ENCODE results near the gene PEX13. TPM values are rescaled to one million over a fixed set of nuclear protein-coding genes. Genes with fewer than 3 reads are reported as not detected.

Gene PEX13
- total and polyA plus RNA-seq, 7 experiments from 2014 or later: 7.2 to 23.6 (median 15.8) TPM

DNA sequence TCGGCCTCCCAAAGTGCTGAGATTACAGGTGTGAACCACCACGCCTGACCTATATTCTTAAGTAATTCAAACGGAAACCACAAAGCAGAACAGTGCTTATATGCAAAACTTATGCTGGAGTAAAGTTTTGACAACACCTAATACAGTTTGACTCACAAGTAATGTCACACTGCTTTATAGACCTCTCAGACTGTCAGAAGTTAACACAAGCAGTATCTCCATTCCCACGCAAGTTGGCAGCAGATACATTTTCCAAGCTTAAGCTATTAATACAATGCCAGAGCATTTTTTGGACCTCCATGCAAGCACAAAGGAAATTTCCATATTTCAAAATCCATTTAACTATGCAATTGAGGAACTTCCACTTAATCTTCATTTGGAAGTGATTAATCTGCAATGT, 27.1 kb downstream of the PEX13 start:
- H3K4me1 Mint-ChIP-seq: peaks cover 7 to 36% (median 25%) of the 10 kb centered on the region in 7 donors
- peak overlapping the region in 2 of 9 donors; percentile 14 to 46 for H3K27ac Mint-ChIP-seq
- H3K9me3 Mint-ChIP-seq: peaks cover 0 to 2% (median 0%) of the 10 kb centered on the region in 11 donors
- no peaks in the 10 kb centered on the region for H3K9me3 ChIP-seq (ENCODE audit: control insufficient read depth in 2 of 3, low read length in 3 of 3)
- H3K27me3 ChIP-seq (ENCODE audit: control insufficient read depth in 2 of 2, insufficient read depth in 2 of 2, low read length in 2 of 2): no peaks in the 10 kb centered on the region
- DNase-seq: no peak
- H3K36me3 Mint-ChIP-seq: peaks cover 0 to 25% (median 16%) of the 10 kb centered on the region in 5 donors
- H3K4me1 ChIP-seq (ENCODE audit: control insufficient read depth in 2 of 2, insufficient read depth in 2 of 2, low read length in 2 of 2): peaks cover 0 to 10% of the 10 kb centered on the region in 2 donors
- H3K27ac ChIP-seq (ENCODE audit: low read depth, low read length): no peak overlapping the region
- ChIA-PET CTCF (no interaction called here), POLR2A (no interaction called here)
- no peak for ATAC-seq
- intact Hi-C loops (cut with micrococcal nuclease): no loop called here
- H3K36me3 ChIP-seq (ENCODE audit: control insufficient read depth in 2 of 3, insufficient read depth in 3 of 3, low read length in 3 of 3): peaks cover 3 to 16% (median 8%) of the 10 kb centered on the region in 3 experiments
- H3K27me3 Mint-ChIP-seq: no peaks in the 10 kb centered on the region
- no peak overlapping the region for H3K4me3 ChIP-seq (ENCODE audit: low read length)
- no peak overlapping the region for H3K4me3 Mint-ChIP-seq

DNA sequence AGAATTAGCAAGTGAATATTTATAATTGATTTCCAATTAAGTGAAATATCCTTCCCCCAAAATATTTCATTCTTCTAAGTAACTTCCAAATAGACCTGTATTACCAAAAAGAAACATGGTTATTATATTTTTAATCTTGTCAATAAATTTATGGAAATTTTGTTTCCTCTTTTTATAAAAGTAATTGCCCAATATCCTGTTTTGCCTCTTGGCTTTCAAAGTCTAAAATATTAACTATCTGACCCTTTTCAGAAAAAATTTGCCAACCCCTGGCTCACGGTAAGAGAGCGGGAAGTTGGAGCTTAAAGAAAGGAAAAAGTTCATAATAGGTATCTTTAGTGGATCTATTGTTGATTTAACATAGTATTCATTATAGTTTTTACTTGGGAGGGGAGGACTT, 27.7 kb downstream of the PEX13 start:
- Histone ChIP-seq H3K4me1 (ENCODE audit: control insufficient read depth in 2 of 2, insufficient read depth in 2 of 2, low read length in 2 of 2) (peaks cover 0 to 10% of the 10 kb centered on the region in 2 donors), H3K4me3 (ENCODE audit: low read length) (no peak overlapping the region), H3K9me3 (ENCODE audit: control insufficient read depth in 2 of 3, low read length in 3 of 3) (no peaks in the 10 kb centered on the region), H3K36me3 (ENCODE audit: control insufficient read depth in 2 of 3, insufficient read depth in 3 of 3, low read length in 3 of 3) (peaks cover 3 to 20% (median 8%) of the 10 kb centered on the region in 3 experiments), H3K27ac (ENCODE audit: low read depth, low read length) (no peak overlapping the region), H3K27me3 (ENCODE audit: control insufficient read depth in 2 of 2, insufficient read depth in 2 of 2, low read length in 2 of 2) (no peaks in the 10 kb centered on the region)
- intact Hi-C loops (cut with micrococcal nuclease): no loop called here
- DNase-seq (no peak), ATAC-seq (no peak)
- Mint-ChIP-seq H3K36me3 (peaks cover 0 to 24% (median 16%) of the 10 kb centered on the region in 5 donors), H3K27ac (no peak overlapping the region), H3K4me1 (peaks cover 7 to 31% (median 20%) of the 10 kb centered on the region in 7 donors), H3K27me3 (no peaks in the 10 kb centered on the region), H3K9me3 (peaks cover 0 to 1% (median 0%) of the 10 kb centered on the region in 11 donors), H3K4me3 (no peak overlapping the region)
- ChIA-PET POLR2A (no interaction called here), CTCF (interaction anchor here (0.6 kb wide), 1 partner anchor 21 kb away, joined by 4 read pairs; no protein-coding TSS in a partner anchor)

DNA sequence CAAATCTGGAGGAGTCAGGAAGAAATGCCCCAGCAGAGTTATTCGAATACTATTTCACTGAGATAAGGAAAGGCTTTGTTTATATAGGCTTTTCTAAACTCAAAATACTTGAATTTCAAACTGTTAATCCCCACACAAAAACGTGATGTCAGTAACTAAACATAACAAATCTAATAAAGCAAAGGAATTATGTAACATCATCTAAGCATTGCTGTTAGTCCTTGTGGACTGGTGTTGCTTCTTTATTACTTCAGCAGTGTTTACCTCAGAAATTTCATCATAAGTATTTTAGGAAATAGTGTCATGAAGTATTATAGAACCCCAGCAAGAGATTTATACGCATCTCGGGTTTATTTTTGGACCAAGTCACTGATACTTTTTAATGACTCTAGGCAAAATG, 28.5 kb downstream of the PEX13 start:
- H3K27ac ChIP-seq (ENCODE audit: low read depth, low read length): no peak overlapping the region
- no peak for ATAC-seq

DNA sequence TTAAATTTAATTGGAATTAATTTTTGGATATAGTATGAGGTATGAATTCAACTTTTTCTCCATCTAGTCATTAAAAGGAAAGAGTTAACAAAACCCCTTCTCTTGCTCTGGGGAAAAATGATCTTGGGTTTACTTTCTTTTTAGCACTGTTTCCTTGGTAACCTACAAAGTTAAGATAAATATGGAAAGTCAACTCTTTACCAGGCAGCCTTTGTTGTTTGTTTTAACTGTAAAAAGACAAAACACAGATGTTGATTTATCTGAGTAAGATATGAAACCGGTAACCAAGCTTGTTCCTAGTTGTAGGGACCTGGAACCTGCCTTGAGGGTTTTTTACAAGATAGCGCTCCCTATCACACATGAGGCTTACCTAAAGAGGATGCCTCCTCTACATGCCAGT, 38.0 kb downstream of the PEX13 start:
- Histone ChIP-seq H3K4me1 (ENCODE audit: control insufficient read depth in 2 of 2, insufficient read depth in 2 of 2, low read length in 2 of 2) (no peaks in the 10 kb centered on the region), H3K27ac (ENCODE audit: low read depth, low read length) (no peak overlapping the region), H3K9me3 (ENCODE audit: control insufficient read depth in 2 of 3, low read length in 3 of 3) (no peaks in the 10 kb centered on the region), H3K36me3 (ENCODE audit: control insufficient read depth in 2 of 3, insufficient read depth in 3 of 3, low read length in 3 of 3) (peaks cover 0 to under 1% (median 0%) of the 10 kb centered on the region in 3 experiments), H3K4me3 (ENCODE audit: low read length) (no peak overlapping the region), H3K27me3 (ENCODE audit: control insufficient read depth in 2 of 2, insufficient read depth in 2 of 2, low read length in 2 of 2) (no peaks in the 10 kb centered on the region)
- Mint-ChIP-seq H3K27me3 (no peaks in the 10 kb centered on the region), H3K4me1 (peaks cover 0 to 7% (median 5%) of the 10 kb centered on the region in 7 donors), H3K27ac (peak overlapping the region in 2 of 9 donors; percentile 9 to 47), H3K9me3 (no peaks in the 10 kb centered on the region), H3K36me3 (peaks cover 0 to 21% (median 14%) of the 10 kb centered on the region in 5 donors), H3K4me3 (no peak overlapping the region)
- POLR2A ChIA-PET: no interaction called here
- DNase-seq: peak in 1 of 9 donors; percentile 2
- CTCF ChIA-PET: no interaction called here
- intact Hi-C loops (cut with micrococcal nuclease): loop anchor here in 1 of 2 donors (10.0 kb wide), 1 partner anchor 1711 kb away; no protein-coding TSS in a partner anchor
- peak; percentile 18 for ATAC-seq

More for the DNA sequence above, 28.5 kb downstream of the PEX13 start:
- ChIA-PET POLR2A (no interaction called here), CTCF (interaction anchor here (0.6 kb wide), 1 partner anchor 20 kb away, joined by 4 read pairs; no protein-coding TSS in a partner anchor)
- H3K36me3 ChIP-seq (ENCODE audit: control insufficient read depth in 2 of 3, insufficient read depth in 3 of 3, low read length in 3 of 3): peaks cover 3 to 24% (median 8%) of the 10 kb centered on the region in 3 experiments
- H3K4me1 ChIP-seq (ENCODE audit: control insufficient read depth in 2 of 2, insufficient read depth in 2 of 2, low read length in 2 of 2): peaks cover 0 to 9% of the 10 kb centered on the region in 2 donors
- H3K4me3 ChIP-seq (ENCODE audit: low read length): no peak overlapping the region
- H3K9me3 ChIP-seq (ENCODE audit: control insufficient read depth in 2 of 3, low read length in 3 of 3): no peaks in the 10 kb centered on the region
- no peak overlapping the region for H3K27ac Mint-ChIP-seq
- no peak for DNase-seq
- no peak overlapping the region for H3K4me3 Mint-ChIP-seq
- no peaks in the 10 kb centered on the region for H3K27me3 ChIP-seq (ENCODE audit: control insufficient read depth in 2 of 2, insufficient read depth in 2 of 2, low read length in 2 of 2)
- no peaks in the 10 kb centered on the region for H3K27me3 Mint-ChIP-seq
- intact Hi-C loops (cut with micrococcal nuclease): no loop called here
- peaks cover 0 to 25% (median 16%) of the 10 kb centered on the region in 5 donors for H3K36me3 Mint-ChIP-seq
- H3K4me1 Mint-ChIP-seq: peaks cover 7 to 26% (median 14%) of the 10 kb centered on the region in 7 donors
- peaks cover 0 to 1% (median 0%) of the 10 kb centered on the region in 11 donors for H3K9me3 Mint-ChIP-seq

DNA sequence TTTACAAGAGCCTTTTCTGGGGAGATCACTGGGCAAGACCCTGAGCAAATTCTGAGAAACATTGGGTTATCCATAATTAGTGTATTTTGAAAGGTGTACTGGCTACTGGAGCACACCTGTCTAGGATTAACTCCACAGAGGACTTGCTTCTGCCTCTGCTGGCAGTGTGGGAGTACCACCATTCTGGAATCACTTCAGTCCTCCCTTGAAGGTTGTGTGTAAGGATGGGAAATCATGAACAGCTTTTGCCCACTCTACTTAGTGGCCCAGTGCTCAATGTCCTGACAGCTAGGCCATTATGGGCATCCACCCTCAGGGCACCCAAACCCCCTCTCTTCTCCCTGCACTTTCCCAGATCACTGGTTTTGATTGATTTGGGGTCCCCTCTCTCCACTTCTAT, 40.0 kb downstream of the PEX13 start:
- Mint-ChIP-seq H3K27me3 (no peaks in the 10 kb centered on the region), H3K4me1 (peaks cover 0 to 7% (median 5%) of the 10 kb centered on the region in 7 donors), H3K9me3 (no peaks in the 10 kb centered on the region), H3K4me3 (no peak overlapping the region), H3K36me3 (peaks cover 0 to 17% (median 14%) of the 10 kb centered on the region in 5 donors), H3K27ac (peak overlapping the region in 1 of 9 donors; percentile 67)
- H3K27me3 ChIP-seq (ENCODE audit: control insufficient read depth in 2 of 2, insufficient read depth in 2 of 2, low read length in 2 of 2): no peaks in the 10 kb centered on the region
- ChIA-PET POLR2A (no interaction called here), CTCF (interaction anchor here (0.7 kb wide), 1 partner anchor 58 kb away, joined by 3 read pairs; no protein-coding TSS in a partner anchor)
- DNase-seq: no peak
- H3K9me3 ChIP-seq (ENCODE audit: control insufficient read depth in 2 of 3, low read length in 3 of 3): no peaks in the 10 kb centered on the region
- no peak overlapping the region for H3K4me3 ChIP-seq (ENCODE audit: low read length)
- no peak overlapping the region for H3K27ac ChIP-seq (ENCODE audit: low read depth, low read length)
- H3K4me1 ChIP-seq (ENCODE audit: control insufficient read depth in 2 of 2, insufficient read depth in 2 of 2, low read length in 2 of 2): no peaks in the 10 kb centered on the region
- intact Hi-C loops (cut with micrococcal nuclease): loop anchor here in 1 of 2 donors (10.0 kb wide), 1 partner anchor 1713 kb away; no protein-coding TSS in a partner anchor
- ATAC-seq: no peak
- H3K36me3 ChIP-seq (ENCODE audit: control insufficient read depth in 2 of 3, insufficient read depth in 3 of 3, low read length in 3 of 3): no peaks in the 10 kb centered on the region

DNA sequence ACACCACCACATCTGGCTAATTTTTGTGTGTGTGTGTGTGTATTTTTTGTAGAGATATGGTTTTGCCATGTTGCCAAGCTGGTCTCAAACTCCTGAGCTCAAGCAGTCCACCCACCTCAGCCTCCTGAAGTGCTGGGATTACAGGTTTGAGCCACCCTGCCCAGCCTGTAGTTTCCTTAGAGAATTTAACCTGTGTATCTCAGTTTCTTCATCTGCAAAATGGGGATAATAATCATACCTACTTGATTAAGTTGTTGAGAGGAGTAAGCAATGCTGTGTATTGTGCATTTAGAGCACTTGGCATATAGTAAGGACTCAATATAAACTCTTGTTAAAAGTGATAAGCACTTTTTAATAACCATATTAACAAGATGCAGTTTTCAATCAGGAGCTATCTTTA, 41.9 kb downstream of the PEX13 start:
- ChIA-PET POLR2A (interaction anchor here (0.7 kb wide), 1 partner anchor 9 kb away, joined by 3 read pairs; no protein-coding TSS in a partner anchor), CTCF (no interaction called here)
- Histone ChIP-seq H3K4me3 (ENCODE audit: low read length) (no peak overlapping the region), H3K9me3 (ENCODE audit: control insufficient read depth in 2 of 3, low read length in 3 of 3) (no peaks in the 10 kb centered on the region), H3K27me3 (ENCODE audit: control insufficient read depth in 2 of 2, insufficient read depth in 2 of 2, low read length in 2 of 2) (no peaks in the 10 kb centered on the region), H3K36me3 (ENCODE audit: control insufficient read depth in 2 of 3, insufficient read depth in 3 of 3, low read length in 3 of 3) (no peaks in the 10 kb centered on the region), H3K27ac (ENCODE audit: low read depth, low read length) (no peak overlapping the region), H3K4me1 (ENCODE audit: control insufficient read depth in 2 of 2, insufficient read depth in 2 of 2, low read length in 2 of 2) (no peaks in the 10 kb centered on the region)
- H3K4me1 Mint-ChIP-seq: peaks cover 0 to 7% (median 5%) of the 10 kb centered on the region in 7 donors
- peaks cover 0 to 1% (median 0%) of the 10 kb centered on the region in 11 donors for H3K9me3 Mint-ChIP-seq
- no peak overlapping the region for H3K27ac Mint-ChIP-seq
- intact Hi-C loops (cut with micrococcal nuclease): loop anchor here in 1 of 2 donors (10.0 kb wide), 1 partner anchor 1715 kb away; no protein-coding TSS in a partner anchor
- peaks cover 0 to 16% (median 11%) of the 10 kb centered on the region in 5 donors for H3K36me3 Mint-ChIP-seq
- DNase-seq (no peak), ATAC-seq (no peak)
- no peak overlapping the region for H3K4me3 Mint-ChIP-seq
- H3K27me3 Mint-ChIP-seq: no peaks in the 10 kb centered on the region
